ENCODE data around the gene DAB2IP. TPM values are rescaled to one million over a fixed set of nuclear protein-coding genes. Genes with fewer than 3 reads are reported as not detected.

Gene DAB2IP
- polyA plus RNA-seq, 1 donor (not counting 4 experiments of a cell fraction or from before 2014, with no cell fraction given) = 28.6 TPM

DNA sequence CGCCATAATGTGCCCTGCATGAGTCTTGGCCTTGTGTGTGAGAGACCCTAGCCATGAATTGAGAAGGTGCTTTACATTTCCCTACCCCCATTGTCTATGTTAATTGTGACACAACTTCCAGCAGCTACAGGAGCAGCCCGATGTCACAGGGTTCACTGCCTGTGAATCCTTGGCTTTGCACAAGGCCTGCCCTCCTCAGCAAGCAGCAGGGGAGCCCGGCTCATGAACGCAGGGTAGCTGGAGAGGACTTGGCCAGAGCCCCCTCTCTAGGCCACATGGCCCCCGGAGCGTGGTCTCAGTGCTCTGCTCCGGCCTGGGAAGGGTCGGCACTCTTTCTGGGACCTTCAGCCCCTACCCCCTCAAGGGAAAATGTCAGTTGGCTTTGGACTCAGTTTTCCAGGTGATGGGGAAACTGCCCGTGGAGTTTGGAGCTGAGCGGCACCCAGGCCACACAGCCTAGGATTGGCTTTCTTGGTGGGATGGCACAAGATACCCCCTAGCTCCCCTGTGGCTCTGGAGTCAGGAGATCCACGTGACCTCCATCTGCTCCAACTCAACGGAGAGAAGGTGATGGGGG is 160.8 kb downstream of the DAB2IP start:
- H3K9me3 ChIP-seq (ENCODE audit: control insufficient read depth, low read depth, low read length) = no peaks in the 10 kb centered on the region
- no peaks in the 10 kb centered on the region for H3K36me3 ChIP-seq (ENCODE audit: control insufficient read depth in 2 of 2, extremely low read depth in 1 of 2, insufficient read depth in 2 of 2, low read length in 2 of 2)
- dilution Hi-C loops (cut with MboI; ENCODE audit: extremely low pct_ligation_motif_present, low sequenced_read_pairs) = no loop called here
- H3K79me2 ChIP-seq (ENCODE audit: control insufficient read depth, insufficient read depth, low read length) = no peaks in the 10 kb centered on the region
- H3K4me2 ChIP-seq (ENCODE audit: control insufficient read depth, extremely low read depth, insufficient read depth, low read depth, low read length) = no peak overlapping the region
- H2AFZ ChIP-seq (ENCODE audit: control insufficient read depth, low read length) = no peak overlapping the region
- H4K20me1 ChIP-seq (ENCODE audit: control insufficient read depth, extremely low read depth, insufficient read depth, low read length) = no peaks in the 10 kb centered on the region
- no peaks in the 10 kb centered on the region for H3K27me3 ChIP-seq (ENCODE audit: control insufficient read depth, extremely low read depth, insufficient read depth, low read length)
- no peaks in the 10 kb centered on the region for H3K9me1 ChIP-seq (ENCODE audit: control insufficient read depth, extremely low read depth, insufficient read depth, low read length)
- H3K4me1 ChIP-seq (ENCODE audit: control insufficient read depth, extremely low read depth, insufficient read depth, low read length) = no peaks in the 10 kb centered on the region
- FAIRE-seq = no peak
- no peak for DNase-seq (ENCODE audit: low read depth, low spot score)
- H3K9ac ChIP-seq (ENCODE audit: control insufficient read depth, extremely low read depth, insufficient read depth, low read length) = no peak overlapping the region
- TF ChIP-seq, protein P1, sequence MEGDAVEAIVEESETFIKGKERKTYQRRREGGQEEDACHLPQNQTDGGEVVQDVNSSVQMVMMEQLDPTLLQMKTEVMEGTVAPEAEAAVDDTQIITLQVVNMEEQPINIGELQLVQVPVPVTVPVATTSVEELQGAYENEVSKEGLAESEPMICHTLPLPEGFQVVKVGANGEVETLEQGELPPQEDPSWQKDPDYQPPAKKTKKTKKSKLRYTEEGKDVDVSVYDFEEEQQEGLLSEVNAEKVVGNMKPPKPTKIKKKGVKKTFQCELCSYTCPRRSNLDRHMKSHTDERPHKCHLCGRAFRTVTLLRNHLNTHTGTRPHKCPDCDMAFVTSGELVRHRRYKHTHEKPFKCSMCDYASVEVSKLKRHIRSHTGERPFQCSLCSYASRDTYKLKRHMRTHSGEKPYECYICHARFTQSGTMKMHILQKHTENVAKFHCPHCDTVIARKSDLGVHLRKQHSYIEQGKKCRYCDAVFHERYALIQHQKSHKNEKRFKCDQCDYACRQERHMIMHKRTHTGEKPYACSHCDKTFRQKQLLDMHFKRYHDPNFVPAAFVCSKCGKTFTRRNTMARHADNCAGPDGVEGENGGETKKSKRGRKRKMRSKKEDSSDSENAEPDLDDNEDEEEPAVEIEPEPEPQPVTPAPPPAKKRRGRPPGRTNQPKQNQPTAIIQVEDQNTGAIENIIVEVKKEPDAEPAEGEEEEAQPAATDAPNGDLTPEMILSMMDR (optimal IDR thresholded peaks at IDR 0.05 in 1 of 3, IDR thresholded peaks at IDR 0.05 in 1 of 3, conservative IDR thresholded peaks at IDR 0.05 in 1 of 3; ENCODE audit: extremely low read depth in 1 of 3, insufficient read depth in 2 of 3, low read length in 3 of 3) = no peak
- TF ChIP-seq EZH2 (IDR thresholded peaks at IDR 0.05; ENCODE audit: low read length) = no peak
- H3K27ac ChIP-seq (ENCODE audit: control insufficient read depth, insufficient read depth, low read length) = no peak overlapping the region
- H3K4me3 ChIP-seq (ENCODE audit: control insufficient read depth in 2 of 3, extremely low read depth in 1 of 3, insufficient read depth in 2 of 3, low read depth in 1 of 3, low read length in 3 of 3) = no peak overlapping the region

DNA sequence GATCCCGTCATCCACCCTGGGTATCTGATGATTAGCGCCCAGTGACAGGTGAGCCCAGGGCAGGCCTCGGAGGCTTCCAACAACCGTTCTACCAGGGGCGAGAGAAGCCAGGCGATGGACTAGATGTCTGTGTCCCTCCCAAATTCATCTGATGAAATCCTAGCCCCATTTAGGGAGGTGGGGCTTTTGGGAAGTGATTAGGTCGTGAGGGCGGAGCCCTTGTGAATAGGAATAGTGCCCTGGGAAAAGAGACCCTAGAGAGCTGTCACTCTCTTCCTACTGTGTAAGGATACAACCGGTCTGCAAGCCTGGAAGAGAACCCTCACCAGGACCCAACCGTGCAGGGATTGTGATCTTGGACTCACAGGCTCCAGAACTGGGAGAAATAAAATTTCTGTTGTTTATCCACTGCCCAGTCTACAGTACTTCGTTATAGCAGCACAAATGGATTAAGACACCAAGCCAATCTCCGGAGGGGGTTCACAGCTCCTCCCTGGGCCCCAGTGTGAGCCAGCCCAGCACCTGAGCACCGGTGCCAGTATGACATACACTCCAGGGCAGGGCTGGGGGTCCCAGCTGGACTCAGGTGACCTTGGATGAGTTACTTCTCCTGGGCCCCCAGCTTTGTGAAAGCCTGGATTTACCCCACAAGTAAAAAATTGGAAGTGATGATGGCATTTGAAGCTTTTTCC is 162.2 kb downstream of the DAB2IP start:
- Histone ChIP-seq H3K27me3 (ENCODE audit: control insufficient read depth, extremely low read depth, insufficient read depth, low read length) (no peaks in the 10 kb centered on the region), H3K4me1 (ENCODE audit: control insufficient read depth, extremely low read depth, insufficient read depth, low read length) (no peaks in the 10 kb centered on the region), H2AFZ (ENCODE audit: control insufficient read depth, low read length) (no peak overlapping the region), H3K27ac (ENCODE audit: control insufficient read depth, insufficient read depth, low read length) (no peak overlapping the region), H3K79me2 (ENCODE audit: control insufficient read depth, insufficient read depth, low read length) (no peaks in the 10 kb centered on the region), H3K4me3 (ENCODE audit: control insufficient read depth in 2 of 3, extremely low read depth in 1 of 3, insufficient read depth in 2 of 3, low read depth in 1 of 3, low read length in 3 of 3) (no peak overlapping the region), H3K9me1 (ENCODE audit: control insufficient read depth, extremely low read depth, insufficient read depth, low read length) (no peaks in the 10 kb centered on the region), H4K20me1 (ENCODE audit: control insufficient read depth, extremely low read depth, insufficient read depth, low read length) (no peaks in the 10 kb centered on the region), H3K9me3 (ENCODE audit: control insufficient read depth, low read depth, low read length) (no peaks in the 10 kb centered on the region), H3K36me3 (ENCODE audit: control insufficient read depth in 2 of 2, extremely low read depth in 1 of 2, insufficient read depth in 2 of 2, low read length in 2 of 2) (no peaks in the 10 kb centered on the region), H3K9ac (ENCODE audit: control insufficient read depth, extremely low read depth, insufficient read depth, low read length) (no peak overlapping the region), H3K4me2 (ENCODE audit: control insufficient read depth, extremely low read depth, insufficient read depth, low read depth, low read length) (no peak overlapping the region)
- dilution Hi-C loops (cut with MboI; ENCODE audit: extremely low pct_ligation_motif_present, low sequenced_read_pairs) = no loop called here
- no peak for DNase-seq (ENCODE audit: low read depth, low spot score)
- FAIRE-seq = no peak
- TF ChIP-seq, protein P1 (optimal IDR thresholded peaks at IDR 0.05 in 1 of 3, IDR thresholded peaks at IDR 0.05 in 1 of 3, conservative IDR thresholded peaks at IDR 0.05 in 1 of 3; ENCODE audit: extremely low read depth in 1 of 3, insufficient read depth in 2 of 3, low read length in 3 of 3) = no peak
- no peak for TF ChIP-seq EZH2 (IDR thresholded peaks at IDR 0.05; ENCODE audit: low read length)
